ENCODE measurements around the gene CALCOCO1. TPM values are rescaled to one million over a fixed set of nuclear protein-coding genes. Genes with fewer than 3 reads are reported as not detected.

Gene CALCOCO1
- total RNA-seq, 1 experiment from 2014 or later, result 27.0 TPM

- ChIA-PET POLR2A (no interaction called here), CTCF (interaction anchor here (4.9 kb wide), 1 partner anchor 9 kb away, joined by 224 read pairs; no protein-coding TSS in a partner anchor)
- peaks cover 6% of the 10 kb centered on the region; the same call in 1 of the 2 replicates for H3K27me3 Mint-ChIP-seq (ENCODE audit: low read depth)
- H3K4me1 Mint-ChIP-seq, result no peaks in the 10 kb centered on the region; the same call in 1 of the 2 replicates
- H3K27ac Mint-ChIP-seq, result no peak overlapping the region
- H3K9me3 Mint-ChIP-seq, result no peaks in the 10 kb centered on the region
- peak; percentile 80 for TF ChIP-seq ETV6 (CRISPR knock-in tag; IDR thresholded peaks at IDR 0.05)
- TF ChIP-seq ZNF121 (CRISPR knock-in tag; IDR thresholded peaks at IDR 0.05), result no peak
- ATAC-seq (no peak), DNase-seq (ENCODE audit: low spot score) (no peak)
- H3K4me3 Mint-ChIP-seq, result no peak overlapping the region
- H3K36me3 Mint-ChIP-seq, result no peaks in the 10 kb centered on the region
These were observed 26.9 kb upstream of the CALCOCO1 start for GRCh38 chr12:53754188-53754585.

- H3K4me3 Mint-ChIP-seq, result no peak overlapping the region
- no peaks in the 10 kb centered on the region; the same call in 1 of the 2 replicates for H3K4me1 Mint-ChIP-seq
- no peaks in the 10 kb centered on the region for H3K36me3 Mint-ChIP-seq
- no peak overlapping the region for H3K27ac Mint-ChIP-seq
- ATAC-seq, result no peak
- H3K9me3 Mint-ChIP-seq, result no peaks in the 10 kb centered on the region
- H3K27me3 Mint-ChIP-seq (ENCODE audit: low read depth), result no peaks in the 10 kb centered on the region
- TF ChIP-seq, protein P1, sequence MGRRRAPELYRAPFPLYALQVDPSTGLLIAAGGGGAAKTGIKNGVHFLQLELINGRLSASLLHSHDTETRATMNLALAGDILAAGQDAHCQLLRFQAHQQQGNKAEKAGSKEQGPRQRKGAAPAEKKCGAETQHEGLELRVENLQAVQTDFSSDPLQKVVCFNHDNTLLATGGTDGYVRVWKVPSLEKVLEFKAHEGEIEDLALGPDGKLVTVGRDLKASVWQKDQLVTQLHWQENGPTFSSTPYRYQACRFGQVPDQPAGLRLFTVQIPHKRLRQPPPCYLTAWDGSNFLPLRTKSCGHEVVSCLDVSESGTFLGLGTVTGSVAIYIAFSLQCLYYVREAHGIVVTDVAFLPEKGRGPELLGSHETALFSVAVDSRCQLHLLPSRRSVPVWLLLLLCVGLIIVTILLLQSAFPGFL (CRISPR knock-in tag; IDR thresholded peaks at IDR 0.05; ENCODE audit: borderline replicate concordance), result no peak
- no peak for TF ChIP-seq TEAD1 (CRISPR knock-in tag; IDR thresholded peaks at IDR 0.05)
- no peak for TF ChIP-seq NR3C1 (CRISPR knock-in tag; conservative IDR thresholded peaks at IDR 0.05; ENCODE audit: low read depth)
- TF ChIP-seq NFE2L1 (CRISPR knock-in tag; IDR thresholded peaks at IDR 0.05), result no peak
- TF ChIP-seq ZNF138 (CRISPR knock-in tag; conservative IDR thresholded peaks at IDR 0.05), result no peak
- no peak for TF ChIP-seq ZNF121 (CRISPR knock-in tag; IDR thresholded peaks at IDR 0.05)
- no peak for TF ChIP-seq NFATC4 (CRISPR knock-in tag; IDR thresholded peaks at IDR 0.05)
- no peak for TF ChIP-seq AFF4 (CRISPR knock-in tag; IDR thresholded peaks at IDR 0.05; ENCODE audit: borderline replicate concordance)
- TF ChIP-seq CREB1 (CRISPR knock-in tag; IDR thresholded peaks at IDR 0.05), result no peak
- TF ChIP-seq ZNF317 (CRISPR knock-in tag; IDR thresholded peaks at IDR 0.05; ENCODE audit: borderline replicate concordance, low read depth), result no peak
- TF ChIP-seq, protein P2, sequence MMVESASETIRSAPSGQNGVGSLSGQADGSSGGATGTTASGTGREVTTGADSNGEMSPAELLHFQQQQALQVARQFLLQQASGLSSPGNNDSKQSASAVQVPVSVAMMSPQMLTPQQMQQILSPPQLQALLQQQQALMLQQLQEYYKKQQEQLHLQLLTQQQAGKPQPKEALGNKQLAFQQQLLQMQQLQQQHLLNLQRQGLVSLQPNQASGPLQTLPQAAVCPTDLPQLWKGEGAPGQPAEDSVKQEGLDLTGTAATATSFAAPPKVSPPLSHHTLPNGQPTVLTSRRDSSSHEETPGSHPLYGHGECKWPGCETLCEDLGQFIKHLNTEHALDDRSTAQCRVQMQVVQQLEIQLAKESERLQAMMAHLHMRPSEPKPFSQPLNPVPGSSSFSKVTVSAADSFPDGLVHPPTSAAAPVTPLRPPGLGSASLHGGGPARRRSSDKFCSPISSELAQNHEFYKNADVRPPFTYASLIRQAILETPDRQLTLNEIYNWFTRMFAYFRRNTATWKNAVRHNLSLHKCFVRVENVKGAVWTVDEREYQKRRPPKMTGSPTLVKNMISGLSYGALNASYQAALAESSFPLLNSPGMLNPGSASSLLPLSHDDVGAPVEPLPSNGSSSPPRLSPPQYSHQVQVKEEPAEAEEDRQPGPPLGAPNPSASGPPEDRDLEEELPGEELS (CRISPR knock-in tag; IDR thresholded peaks at IDR 0.05), result no peak
- TF ChIP-seq ZNF281 (CRISPR knock-in tag; IDR thresholded peaks at IDR 0.05), result no peak
- no peak for TF ChIP-seq FOXK1 (CRISPR knock-in tag; IDR thresholded peaks at IDR 0.05)
- TF ChIP-seq, protein P3, sequence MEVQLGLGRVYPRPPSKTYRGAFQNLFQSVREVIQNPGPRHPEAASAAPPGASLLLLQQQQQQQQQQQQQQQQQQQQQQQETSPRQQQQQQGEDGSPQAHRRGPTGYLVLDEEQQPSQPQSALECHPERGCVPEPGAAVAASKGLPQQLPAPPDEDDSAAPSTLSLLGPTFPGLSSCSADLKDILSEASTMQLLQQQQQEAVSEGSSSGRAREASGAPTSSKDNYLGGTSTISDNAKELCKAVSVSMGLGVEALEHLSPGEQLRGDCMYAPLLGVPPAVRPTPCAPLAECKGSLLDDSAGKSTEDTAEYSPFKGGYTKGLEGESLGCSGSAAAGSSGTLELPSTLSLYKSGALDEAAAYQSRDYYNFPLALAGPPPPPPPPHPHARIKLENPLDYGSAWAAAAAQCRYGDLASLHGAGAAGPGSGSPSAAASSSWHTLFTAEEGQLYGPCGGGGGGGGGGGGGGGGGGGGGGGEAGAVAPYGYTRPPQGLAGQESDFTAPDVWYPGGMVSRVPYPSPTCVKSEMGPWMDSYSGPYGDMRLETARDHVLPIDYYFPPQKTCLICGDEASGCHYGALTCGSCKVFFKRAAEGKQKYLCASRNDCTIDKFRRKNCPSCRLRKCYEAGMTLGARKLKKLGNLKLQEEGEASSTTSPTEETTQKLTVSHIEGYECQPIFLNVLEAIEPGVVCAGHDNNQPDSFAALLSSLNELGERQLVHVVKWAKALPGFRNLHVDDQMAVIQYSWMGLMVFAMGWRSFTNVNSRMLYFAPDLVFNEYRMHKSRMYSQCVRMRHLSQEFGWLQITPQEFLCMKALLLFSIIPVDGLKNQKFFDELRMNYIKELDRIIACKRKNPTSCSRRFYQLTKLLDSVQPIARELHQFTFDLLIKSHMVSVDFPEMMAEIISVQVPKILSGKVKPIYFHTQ (CRISPR knock-in tag; IDR thresholded peaks at IDR 0.05), result no peak
- DNase-seq (ENCODE audit: low spot score), result no peak
- POLR2A ChIA-PET, result no interaction called here
- CTCF ChIA-PET, result interaction anchor here (1.2 to 3.6 kb wide), 5 partner anchors 10 to 77 kb away, joined by 5 to 24 read pairs (median 10); partner anchors contain the start of gene ATP5MC2
These were observed 25.4 kb upstream of the CALCOCO1 start for GRCh38 chr12:53752621-53753020.

All from WTC11 (cell line).